ENCODE measurements around the gene ZNF467.

The ZNF467 gene

GRCh38 chr7:149797771-149798170, 24.4 kb upstream of the ZNF467 start:
- TF ChIP-seq SNAI2 (CRISPR knock-in tag; IDR thresholded peaks at IDR 0.05) (no peak), ZNF70 (CRISPR knock-in tag; IDR thresholded peaks at IDR 0.05) (no peak), CSDC2 (CRISPR knock-in tag; IDR thresholded peaks at IDR 0.05) (no peak), TCF4 (CRISPR knock-in tag; IDR thresholded peaks at IDR 0.05; ENCODE audit: borderline replicate concordance) (no peak), TOX (CRISPR knock-in tag; IDR thresholded peaks at IDR 0.05; ENCODE audit: borderline replicate concordance) (no peak), ESRRG (CRISPR knock-in tag; IDR thresholded peaks at IDR 0.05) (no peak), BACH2 (CRISPR knock-in tag; IDR thresholded peaks at IDR 0.05; ENCODE audit: borderline replicate concordance) (no peak), GLIS3 (CRISPR knock-in tag; IDR thresholded peaks at IDR 0.05) (no peak), PATZ1 (CRISPR knock-in tag; IDR thresholded peaks at IDR 0.05; ENCODE audit: borderline replicate concordance) (no peak), ZFP3 (CRISPR knock-in tag; IDR thresholded peaks at IDR 0.05) (no peak), ZNF8 (CRISPR knock-in tag; IDR thresholded peaks at IDR 0.05) (no peak)
- ATAC-seq = no peak

GRCh38 chr7:149796287-149796860, 23.0 kb upstream of the ZNF467 start:
- no peak for TF ChIP-seq TCF4 (CRISPR knock-in tag; IDR thresholded peaks at IDR 0.05; ENCODE audit: borderline replicate concordance)
- no peak for TF ChIP-seq GLIS3 (CRISPR knock-in tag; IDR thresholded peaks at IDR 0.05)
- no peak for TF ChIP-seq ZNF565 (CRISPR knock-in tag; conservative IDR thresholded peaks at IDR 0.05; ENCODE audit: low read depth)
- no peak for TF ChIP-seq ARNTL (CRISPR knock-in tag; IDR thresholded peaks at IDR 0.05; ENCODE audit: borderline replicate concordance, low read depth)
- TF ChIP-seq CREB5 (CRISPR knock-in tag; IDR thresholded peaks at IDR 0.05; ENCODE audit: low read depth) = no peak
- TF ChIP-seq TOX (CRISPR knock-in tag; IDR thresholded peaks at IDR 0.05; ENCODE audit: borderline replicate concordance) = no peak

GRCh38 chr7:149795126-149795525, 21.7 kb upstream of the ZNF467 start:
- no peak for ATAC-seq
- TF ChIP-seq TSHZ2 (CRISPR knock-in tag; IDR thresholded peaks at IDR 0.05) (no peak), ZC3H10 (CRISPR knock-in tag; IDR thresholded peaks at IDR 0.05) (no peak), ZNF8 (CRISPR knock-in tag; IDR thresholded peaks at IDR 0.05) (no peak), ARNTL (CRISPR knock-in tag; IDR thresholded peaks at IDR 0.05; ENCODE audit: borderline replicate concordance, low read depth) (no peak)

More at GRCh38 chr7:149796287-149796860, 23.0 kb upstream of the ZNF467 start:
- no peak for ATAC-seq

GRCh38 chr7:149794661-149795060, 21.3 kb upstream of the ZNF467 start:
- TF ChIP-seq SNAI2 (CRISPR knock-in tag; IDR thresholded peaks at IDR 0.05) (no peak), BACH2 (CRISPR knock-in tag; IDR thresholded peaks at IDR 0.05; ENCODE audit: borderline replicate concordance) (no peak), PATZ1 (CRISPR knock-in tag; IDR thresholded peaks at IDR 0.05; ENCODE audit: borderline replicate concordance) (no peak), TSHZ2 (CRISPR knock-in tag; IDR thresholded peaks at IDR 0.05) (no peak), TOX (CRISPR knock-in tag; IDR thresholded peaks at IDR 0.05; ENCODE audit: borderline replicate concordance) (no peak), ZFP3 (CRISPR knock-in tag; IDR thresholded peaks at IDR 0.05) (no peak), CSRNP3 (CRISPR knock-in tag; IDR thresholded peaks at IDR 0.05) (no peak), ZNF565 (CRISPR knock-in tag; conservative IDR thresholded peaks at IDR 0.05; ENCODE audit: low read depth) (no peak), OSR1 (CRISPR knock-in tag; IDR thresholded peaks at IDR 0.05) (no peak), ARNTL (CRISPR knock-in tag; IDR thresholded peaks at IDR 0.05; ENCODE audit: borderline replicate concordance, low read depth) (no peak), GLIS3 (CRISPR knock-in tag; IDR thresholded peaks at IDR 0.05) (no peak)
- peak; percentile 28 for ATAC-seq

All from SK-N-SH treated with all-trans-retinoic acid at 6 μM for 48 hours (cell line).